ENCODE results near the gene HCN3. TPM values are rescaled to one million over a fixed set of nuclear protein-coding genes. Genes with fewer than 3 reads are reported as not detected.

The HCN3 gene
- total and polyA plus RNA-seq, 2 of the 13 experiments (the other 11 are each of a cell fraction or from before 2014, with no cell fraction given), result 2.4 to 10.2 TPM

DNA sequence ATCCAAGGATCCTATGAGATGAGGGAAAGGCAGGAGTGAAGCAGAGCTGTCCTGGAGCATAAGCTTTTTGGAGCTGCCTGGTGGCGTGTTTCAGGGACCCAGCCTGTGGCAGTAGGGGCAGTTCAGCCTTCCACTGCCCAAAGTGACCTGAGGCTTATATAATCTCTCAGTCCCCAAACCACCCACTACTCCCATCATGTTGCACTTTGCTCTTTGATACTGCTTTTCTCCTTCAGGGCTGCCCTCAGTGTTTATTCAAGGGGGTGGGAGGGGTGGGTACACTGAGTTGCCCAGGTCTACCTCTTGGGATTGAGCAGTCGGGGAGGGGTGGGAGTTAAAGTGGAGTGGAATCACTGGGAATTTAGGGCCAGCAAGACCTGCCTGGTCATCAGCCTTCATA, 9.3 kb downstream of the HCN3 start (continued):
- TF ChIP-seq, protein P1, sequence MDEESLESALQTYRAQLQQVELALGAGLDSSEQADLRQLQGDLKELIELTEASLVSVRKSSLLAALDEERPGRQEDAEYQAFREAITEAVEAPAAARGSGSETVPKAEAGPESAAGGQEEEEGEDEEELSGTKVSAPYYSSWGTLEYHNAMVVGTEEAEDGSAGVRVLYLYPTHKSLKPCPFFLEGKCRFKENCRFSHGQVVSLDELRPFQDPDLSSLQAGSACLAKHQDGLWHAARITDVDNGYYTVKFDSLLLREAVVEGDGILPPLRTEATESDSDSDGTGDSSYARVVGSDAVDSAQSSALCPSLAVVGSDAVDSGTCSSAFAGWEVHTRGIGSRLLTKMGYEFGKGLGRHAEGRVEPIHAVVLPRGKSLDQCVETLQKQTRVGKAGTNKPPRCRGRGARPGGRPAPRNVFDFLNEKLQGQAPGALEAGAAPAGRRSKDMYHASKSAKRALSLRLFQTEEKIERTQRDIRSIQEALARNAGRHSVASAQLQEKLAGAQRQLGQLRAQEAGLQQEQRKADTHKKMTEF (CRISPR knock-in tag; IDR thresholded peaks at IDR 0.05), result 0 out of 2 replicates have a peak, but pooled peaks have one; percentile 39
- TF ChIP-seq, protein P2, sequence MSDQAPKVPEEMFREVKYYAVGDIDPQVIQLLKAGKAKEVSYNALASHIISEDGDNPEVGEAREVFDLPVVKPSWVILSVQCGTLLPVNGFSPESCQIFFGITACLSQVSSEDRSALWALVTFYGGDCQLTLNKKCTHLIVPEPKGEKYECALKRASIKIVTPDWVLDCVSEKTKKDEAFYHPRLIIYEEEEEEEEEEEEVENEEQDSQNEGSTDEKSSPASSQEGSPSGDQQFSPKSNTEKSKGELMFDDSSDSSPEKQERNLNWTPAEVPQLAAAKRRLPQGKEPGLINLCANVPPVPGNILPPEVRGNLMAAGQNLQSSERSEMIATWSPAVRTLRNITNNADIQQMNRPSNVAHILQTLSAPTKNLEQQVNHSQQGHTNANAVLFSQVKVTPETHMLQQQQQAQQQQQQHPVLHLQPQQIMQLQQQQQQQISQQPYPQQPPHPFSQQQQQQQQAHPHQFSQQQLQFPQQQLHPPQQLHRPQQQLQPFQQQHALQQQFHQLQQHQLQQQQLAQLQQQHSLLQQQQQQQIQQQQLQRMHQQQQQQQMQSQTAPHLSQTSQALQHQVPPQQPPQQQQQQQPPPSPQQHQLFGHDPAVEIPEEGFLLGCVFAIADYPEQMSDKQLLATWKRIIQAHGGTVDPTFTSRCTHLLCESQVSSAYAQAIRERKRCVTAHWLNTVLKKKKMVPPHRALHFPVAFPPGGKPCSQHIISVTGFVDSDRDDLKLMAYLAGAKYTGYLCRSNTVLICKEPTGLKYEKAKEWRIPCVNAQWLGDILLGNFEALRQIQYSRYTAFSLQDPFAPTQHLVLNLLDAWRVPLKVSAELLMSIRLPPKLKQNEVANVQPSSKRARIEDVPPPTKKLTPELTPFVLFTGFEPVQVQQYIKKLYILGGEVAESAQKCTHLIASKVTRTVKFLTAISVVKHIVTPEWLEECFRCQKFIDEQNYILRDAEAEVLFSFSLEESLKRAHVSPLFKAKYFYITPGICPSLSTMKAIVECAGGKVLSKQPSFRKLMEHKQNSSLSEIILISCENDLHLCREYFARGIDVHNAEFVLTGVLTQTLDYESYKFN (CRISPR knock-in tag; conservative IDR thresholded peaks at IDR 0.05), result peak; percentile 83
- TF ChIP-seq KAT8 (CRISPR knock-in tag; IDR thresholded peaks at IDR 0.05) (no peak), RXRA (CRISPR knock-in tag; IDR thresholded peaks at IDR 0.05) (peak; percentile 24; the same call in 1 of the 2 replicates), NR2F6 (IDR thresholded peaks at IDR 0.05) (peak; percentile 51), NR2F6 (CRISPR knock-in tag; IDR thresholded peaks at IDR 0.05) (peak; percentile 59; the same call in 1 of the 2 replicates), HDAC2 (CRISPR knock-in tag; IDR thresholded peaks at IDR 0.05) (no peak), HHEX (CRISPR knock-in tag; IDR thresholded peaks at IDR 0.05) (no peak), SRSF1 (optimal IDR thresholded peaks at IDR 0.05; ENCODE audit: low read depth, low read length) (no peak), ESRRA (CRISPR knock-in tag; IDR thresholded peaks at IDR 0.05; ENCODE audit: low read depth) (peak; percentile 42; the same call in 1 of the 2 replicates), CREM (IDR thresholded peaks at IDR 0.05) (peak; percentile 44; the same call in 1 of the 2 replicates), CREM (CRISPR knock-in tag; IDR thresholded peaks at IDR 0.05) (no peak), ARNTL (CRISPR knock-in tag; IDR thresholded peaks at IDR 0.05) (0 out of 2 replicates have a peak, but pooled peaks have one; percentile 27), POLR2A (IDR thresholded peaks at IDR 0.05; ENCODE audit: insufficient read depth in 1 of 2, low read depth in 2 of 2, low read length in 2 of 2) (peak in 1 of 2 experiments; percentile 56; a peak in 2 of 4 replicates), RXRB (CRISPR knock-in tag; IDR thresholded peaks at IDR 0.05; ENCODE audit: borderline replicate concordance) (peak; percentile 81)
- TF ChIP-seq, protein P3, sequence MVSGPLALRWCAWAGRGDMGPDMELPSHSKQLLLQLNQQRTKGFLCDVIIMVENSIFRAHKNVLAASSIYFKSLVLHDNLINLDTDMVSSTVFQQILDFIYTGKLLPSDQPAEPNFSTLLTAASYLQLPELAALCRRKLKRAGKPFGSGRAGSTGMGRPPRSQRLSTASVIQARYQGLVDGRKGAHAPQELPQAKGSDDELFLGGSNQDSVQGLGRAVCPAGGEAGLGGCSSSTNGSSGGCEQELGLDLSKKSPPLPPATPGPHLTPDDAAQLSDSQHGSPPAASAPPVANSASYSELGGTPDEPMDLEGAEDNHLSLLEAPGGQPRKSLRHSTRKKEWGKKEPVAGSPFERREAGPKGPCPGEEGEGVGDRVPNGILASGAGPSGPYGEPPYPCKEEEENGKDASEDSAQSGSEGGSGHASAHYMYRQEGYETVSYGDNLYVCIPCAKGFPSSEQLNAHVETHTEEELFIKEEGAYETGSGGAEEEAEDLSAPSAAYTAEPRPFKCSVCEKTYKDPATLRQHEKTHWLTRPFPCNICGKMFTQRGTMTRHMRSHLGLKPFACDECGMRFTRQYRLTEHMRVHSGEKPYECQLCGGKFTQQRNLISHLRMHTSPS (CRISPR knock-in tag; IDR thresholded peaks at IDR 0.05; ENCODE audit: low read depth), result peak; percentile 32; the same call in 1 of the 2 replicates
